Hypothalamus (tissue), 51 donors: ENCODE results near the gene ZSCAN23.
"Not testable (repeated sequence)": the region's sequence is repeated elsewhere in the genome, so short reads cannot be mapped to it uniquely, and the experiment has no call there.

ENCODE experiments used
- DNase-seq, 51 donors: peaks; one replicate each; lab custom pipeline; 2025; lab: John Stamatoyannopoulos, UW

ZSCAN23 gene

DNA sequence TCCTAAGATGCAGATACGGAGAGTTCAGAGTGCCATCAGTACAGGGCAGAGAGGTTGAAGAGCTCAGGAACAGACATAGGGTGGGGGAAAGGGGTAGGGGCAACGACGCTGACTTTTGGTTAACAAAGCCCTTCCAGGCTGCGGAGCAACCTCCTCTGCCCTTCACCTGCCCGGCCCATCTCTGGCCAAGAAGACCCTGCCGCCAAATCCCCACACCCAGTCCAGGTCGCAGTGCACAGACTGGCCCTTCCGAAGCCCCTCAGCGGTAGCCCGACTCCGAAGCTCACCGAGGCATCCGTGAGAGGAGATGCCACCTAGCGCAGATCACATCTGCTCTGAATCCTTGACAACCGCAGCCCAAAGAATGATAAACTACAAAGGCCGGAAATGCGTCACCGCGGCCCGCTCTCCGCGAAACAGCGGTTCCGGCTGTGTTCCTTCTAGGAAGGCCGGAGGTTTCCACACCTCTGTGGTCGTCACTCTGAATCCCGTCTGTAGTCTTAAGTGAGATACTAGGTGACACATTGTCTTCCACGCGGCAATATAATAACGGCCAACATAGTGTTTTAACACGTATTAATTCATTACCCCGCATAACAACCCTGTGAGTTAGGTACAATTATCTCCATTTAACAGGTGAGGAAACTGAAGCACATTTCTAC lies at the start of gene ZSCAN23:
TSS of gene ZSCAN23 (minus strand) at position 380 of the 662 bp plus-strand sequence. CDS start 7,225 bp downstream, outside the sequence.
- DNase-seq = peak in 46 of 51 donors; percentile 3 to 84 (median 43)

DNA sequence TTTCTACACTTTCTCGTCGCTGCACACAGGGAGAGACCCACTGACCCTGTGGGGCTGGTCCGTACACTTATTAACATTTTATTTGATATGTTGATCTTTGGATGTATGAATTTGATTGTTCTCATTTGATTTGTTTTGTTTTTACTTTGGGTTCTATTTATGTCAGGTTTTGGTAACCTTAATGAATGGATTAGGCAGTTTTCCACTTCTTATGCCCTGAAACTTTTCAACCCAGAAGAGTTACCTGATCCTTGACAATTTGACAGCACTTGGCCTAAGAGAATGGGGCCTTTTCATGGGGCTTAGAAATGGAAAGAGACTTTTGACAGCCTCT lies 48.7 kb upstream of the ZSCAN23 start:
- DNase-seq = no peak

DNA sequence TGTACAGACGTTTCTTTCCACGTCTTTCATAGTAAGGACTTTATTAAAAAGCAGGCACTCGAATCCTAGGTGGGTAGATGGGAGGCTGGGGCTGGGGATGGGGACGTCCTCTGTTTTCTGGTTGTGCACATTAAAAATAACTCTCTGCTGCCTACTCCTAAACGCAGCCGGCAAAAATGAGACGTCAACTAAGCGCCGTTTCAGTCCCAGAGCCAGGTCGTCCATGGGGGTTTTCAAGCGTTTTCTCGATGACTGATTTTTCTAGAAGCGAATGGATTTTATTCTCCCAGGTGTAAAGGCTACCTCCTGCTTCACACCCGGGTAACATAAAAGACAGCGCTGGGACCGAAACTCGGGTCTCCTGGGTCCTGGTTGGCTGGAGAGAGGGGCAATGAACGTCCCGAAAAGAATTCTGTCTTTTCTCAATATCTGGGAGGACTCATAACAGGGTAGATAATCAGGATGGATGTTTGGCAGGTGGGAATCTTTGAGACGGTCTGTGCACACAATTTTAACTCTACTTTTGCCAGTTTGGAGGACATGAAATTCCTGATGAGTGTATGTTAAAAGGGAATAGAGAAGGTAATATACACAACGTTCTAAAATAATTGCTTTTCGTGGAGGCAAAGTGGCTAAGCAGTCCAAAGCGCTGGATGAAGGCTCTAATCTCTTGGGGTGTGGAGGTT lies 47.1 kb upstream of the ZSCAN23 start:
- DNase-seq = no peak

DNA sequence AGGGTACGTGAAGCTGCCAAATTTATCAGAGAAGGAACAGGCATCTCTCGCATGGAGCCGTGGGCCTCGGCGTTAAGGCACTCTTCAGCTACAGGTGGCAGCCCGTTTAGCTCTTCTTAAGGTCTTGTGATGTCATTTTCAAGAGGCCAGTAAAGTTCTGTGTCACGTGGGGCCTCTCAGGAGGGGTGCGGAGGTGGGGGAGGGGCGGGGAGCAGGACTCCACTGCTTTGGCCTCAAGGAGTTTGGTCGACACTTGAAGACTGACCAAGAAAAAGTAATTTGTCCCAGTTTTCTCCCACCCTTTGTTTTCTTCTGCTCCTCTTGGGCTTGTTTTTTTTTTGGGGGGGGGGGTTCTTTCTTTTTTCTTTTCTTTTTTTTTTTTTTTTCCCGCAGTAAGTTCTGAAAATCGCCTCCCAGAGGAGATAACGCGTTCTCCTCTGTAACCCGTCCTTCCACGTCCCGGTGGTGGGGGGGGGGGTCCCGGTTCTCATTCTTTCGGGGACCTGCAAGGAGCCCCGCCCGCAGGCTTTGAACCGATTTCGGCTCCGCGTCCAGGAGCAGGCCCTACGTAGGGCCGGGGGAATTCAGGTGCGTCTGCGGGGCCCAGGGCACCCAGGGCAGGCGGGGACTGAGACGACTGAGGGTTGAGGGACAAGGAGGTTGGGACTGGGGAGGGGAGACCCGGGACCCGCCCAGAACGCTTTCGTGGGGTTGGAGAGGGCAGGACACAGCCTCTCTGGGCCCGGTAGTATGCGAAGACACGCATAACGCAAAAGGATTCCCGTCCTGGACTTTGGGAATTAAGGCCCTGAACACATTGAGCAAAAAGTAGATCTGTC lies 46.3 kb upstream of the ZSCAN23 start:
- DNase-seq = peak in 23 of 51 donors; percentile 1 to 30 (median 9)

DNA sequence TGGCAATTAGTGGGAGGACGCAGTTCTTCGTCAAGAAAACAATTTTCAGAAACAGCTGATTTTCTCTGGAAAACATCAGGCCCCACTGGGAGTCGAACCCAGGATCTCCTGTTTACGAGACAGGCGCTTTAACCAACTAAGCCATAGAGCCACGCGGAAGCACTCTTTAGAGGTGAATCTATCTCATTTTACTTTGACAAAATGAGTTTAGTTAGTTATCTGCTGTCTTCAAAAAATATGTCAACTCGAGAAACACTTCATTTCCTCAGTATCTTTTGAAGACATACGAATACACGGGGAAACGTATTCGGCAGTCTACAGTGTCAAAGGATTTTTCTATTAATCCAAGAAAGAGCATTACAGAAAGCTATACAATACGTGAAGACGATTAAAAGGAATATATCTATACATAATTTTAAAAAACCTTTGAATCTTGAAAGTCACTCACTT lies 45.6 kb upstream of the ZSCAN23 start:
- peak in 11 of 51 donors; percentile 0 to 26 (median 9) for DNase-seq

DNA sequence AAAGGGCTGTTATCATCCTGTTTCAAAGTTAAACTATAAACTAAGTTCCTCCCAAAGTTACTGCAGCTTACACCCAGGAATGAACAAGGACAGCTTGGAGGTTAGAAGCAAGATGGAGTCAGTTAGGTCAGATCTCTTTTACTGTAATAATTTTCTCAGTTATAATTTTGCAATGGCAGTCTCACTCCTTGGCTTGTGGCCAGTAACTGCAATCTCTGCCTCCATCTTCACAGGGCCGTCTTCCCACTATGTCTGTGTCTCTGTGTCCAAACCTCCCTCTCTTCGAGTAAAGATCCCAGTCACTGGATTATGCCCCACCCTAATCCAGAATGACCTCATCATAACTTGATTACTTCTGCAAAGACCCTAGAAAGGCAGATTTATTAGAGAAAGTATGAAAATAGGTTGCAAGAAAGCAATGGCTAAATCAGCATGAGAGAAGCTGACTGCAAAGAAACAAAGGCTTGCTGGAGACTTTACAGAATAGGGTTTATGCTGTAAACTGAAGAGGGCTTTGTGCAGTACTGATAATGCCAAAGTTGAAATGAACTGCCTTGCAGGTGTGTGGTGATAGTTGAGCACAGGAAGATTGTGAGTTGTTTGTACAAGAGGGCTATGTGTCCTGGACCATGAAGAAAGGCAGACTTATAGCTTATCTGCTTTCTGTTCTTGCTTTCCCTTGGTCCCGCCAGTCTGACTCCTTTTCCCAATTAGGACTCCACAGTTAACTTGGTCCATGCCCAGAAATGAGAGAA lies 43.9 kb upstream of the ZSCAN23 start:
- DNase-seq = no peak

DNA sequence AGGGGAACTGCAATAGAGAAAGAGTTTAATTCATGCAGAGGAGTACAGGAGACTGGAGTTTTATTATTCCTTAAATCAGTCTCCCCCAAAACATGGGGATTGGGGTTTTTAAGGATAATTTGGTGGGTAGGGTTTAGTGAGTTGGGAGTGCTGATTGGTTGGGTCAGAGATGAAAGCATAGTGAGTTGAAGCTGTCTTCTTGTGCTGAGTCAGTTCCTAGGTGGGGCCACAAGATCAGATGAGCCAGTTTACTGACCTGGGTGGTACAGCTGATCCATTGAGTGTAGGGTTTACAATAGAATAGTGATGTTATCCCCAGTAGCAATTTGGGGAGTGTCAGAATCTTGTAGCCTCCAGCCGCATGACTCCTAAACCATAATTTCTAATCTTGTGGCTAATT lies 43.2 kb upstream of the ZSCAN23 start:
- no peak for DNase-seq

DNA sequence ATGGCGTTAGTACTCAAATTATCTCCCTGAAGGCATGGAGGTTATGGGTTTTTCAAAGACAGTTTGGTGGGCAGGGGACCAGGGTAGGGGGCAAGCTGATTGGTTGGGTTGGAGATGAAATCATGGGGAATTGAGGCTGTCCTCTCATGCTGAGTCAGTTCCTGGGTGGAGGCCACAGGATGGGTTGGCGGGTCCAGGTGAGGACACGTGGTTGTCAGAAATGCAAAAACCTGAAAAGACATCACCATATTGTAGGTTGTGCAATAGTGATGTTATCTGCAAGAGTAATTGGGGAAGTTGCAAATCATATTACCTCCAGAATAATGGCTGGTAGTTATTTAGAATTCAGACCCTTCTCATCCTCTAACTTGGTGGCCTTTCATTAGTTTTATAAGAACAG lies 42.2 kb upstream of the ZSCAN23 start:
- no peak for DNase-seq

DNA sequence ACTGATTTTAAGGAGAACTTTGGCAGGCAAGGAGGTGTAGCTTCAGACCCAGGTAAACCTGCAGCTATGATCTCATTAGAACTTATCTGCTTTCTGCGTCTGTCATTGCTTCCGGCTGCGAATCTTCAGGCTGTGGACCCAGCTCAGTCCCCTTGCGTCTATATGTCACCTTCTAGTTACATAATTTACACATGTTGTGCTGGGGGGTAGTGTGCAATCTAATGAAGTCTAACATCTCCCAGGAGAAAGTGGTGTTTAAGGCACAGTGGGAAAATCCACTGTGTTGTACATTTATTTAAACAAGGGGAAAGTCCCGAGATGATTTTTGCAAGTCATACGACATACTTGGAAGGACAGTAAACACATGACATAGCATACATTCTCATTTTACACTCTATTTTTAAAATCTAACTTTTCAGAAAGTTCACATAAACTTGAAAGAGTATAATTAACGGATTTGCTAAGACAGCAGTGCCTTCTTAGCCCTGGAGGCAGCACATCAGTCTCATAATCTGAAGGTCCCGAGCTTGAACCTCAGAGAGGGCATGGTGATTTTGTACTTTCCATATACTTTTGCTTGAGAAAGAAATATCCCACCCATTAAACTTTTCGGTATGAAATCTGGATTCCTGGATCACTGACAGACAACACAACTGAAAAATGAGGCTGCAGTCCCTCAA lies 37.1 kb upstream of the ZSCAN23 start:
- DNase-seq = no peak

DNA sequence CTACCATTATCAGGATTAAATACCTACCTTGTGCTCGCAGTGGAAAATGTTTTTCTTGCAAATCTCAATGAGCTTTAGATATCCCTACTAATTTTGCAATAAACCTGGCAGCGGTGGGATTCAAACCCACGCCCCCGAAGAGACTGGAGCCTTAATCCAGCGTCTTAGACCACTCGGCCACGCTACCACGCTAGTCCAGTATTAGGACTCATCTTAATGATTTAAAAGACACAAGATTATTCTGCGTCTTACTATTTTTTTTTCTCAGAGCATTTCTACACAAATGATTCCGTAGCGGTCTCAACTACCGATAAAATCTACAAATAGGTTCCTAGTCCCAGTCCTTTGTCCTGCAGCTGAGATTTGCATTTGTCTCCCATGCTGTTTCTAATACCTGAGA lies 35.2 kb upstream of the ZSCAN23 start:
- no peak for DNase-seq

DNA sequence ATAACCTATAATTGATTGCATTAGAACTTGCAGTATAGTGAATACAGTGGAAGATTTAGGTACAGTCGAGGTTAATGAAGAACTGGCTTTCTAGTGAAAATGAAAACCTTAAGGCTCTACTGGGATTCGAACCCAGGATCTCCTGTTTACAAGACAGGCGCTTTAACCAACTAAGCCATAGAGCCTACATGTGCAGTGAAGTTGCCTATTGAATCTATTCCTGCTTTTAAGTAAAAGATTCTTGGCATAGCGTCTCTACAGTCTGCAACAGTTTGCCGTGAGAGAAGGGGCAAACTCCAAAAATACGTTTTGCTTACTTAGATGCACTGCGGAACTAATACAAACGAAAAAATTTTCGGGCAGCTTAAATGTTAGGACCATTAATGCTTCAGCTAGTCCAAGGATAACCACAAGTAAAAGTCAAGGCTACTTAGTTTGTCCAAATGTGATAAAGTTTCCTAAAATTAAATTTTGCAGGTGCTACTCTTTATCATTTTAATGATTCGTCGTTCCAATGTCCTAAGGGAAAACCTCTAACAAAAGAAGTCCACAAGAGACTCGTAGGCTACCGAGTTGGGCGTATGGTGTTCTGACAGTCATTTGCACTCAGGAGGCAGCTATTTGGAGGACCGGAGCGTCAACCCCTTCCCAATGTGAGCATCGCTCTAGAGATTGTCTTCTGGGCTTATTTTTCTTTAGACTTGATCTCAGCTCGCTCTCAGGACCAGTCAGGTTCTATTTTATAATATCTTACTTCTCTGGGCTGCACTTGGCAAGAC lies 31.3 kb upstream of the ZSCAN23 start:
- DNase-seq = peak in 5 of 51 donors; percentile 0 to 72 (median 3)

DNA sequence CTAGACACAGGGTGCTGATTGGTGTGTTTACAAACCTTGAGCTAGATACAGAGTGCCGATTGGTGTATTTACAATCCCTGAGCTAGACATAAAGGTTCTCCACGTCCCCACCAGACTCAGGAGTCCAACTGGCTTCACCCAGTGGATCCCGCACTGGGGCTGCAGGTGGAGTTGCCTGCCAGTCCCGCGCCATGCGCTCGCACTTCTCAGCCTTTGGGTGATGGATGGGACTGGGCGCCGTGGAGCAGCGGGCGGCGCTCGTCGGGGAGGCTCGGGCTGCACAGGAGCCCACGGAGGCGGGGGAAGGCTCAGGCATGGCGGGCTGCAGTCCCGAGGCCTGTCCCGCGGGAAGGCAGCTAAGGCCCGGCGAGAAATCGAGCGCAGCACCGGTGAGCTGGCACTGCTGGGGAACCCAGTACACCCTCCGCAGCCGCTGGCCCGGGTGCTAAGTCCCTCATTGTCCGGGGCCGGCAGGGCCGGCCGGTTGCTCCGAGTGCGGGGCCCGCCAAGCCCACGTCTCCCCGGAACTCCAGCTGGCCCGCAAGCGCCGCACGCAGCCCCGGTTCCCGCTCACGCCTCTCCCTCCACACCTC lies 26.0 kb upstream of the ZSCAN23 start:
- not testable (repeated sequence) for DNase-seq

DNA sequence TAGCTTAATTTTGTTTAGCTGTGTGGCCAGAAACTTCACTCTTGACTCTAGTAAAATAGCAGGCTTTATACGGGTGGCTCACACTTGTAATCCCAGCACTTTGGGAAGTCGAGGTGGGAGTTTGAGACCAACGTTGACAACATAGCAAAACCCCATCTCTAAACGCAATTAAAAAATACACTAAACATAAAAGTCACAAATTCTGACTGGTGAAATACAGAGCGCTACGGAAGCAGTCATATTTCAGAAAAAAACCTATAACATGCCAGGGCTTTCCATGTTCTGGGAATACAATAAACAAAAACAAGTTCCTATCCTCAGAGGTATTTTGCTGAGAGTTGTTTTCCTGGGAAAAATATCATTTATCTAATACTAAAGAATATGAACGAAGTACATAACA lies 24.8 kb upstream of the ZSCAN23 start:
- no peak for DNase-seq

DNA sequence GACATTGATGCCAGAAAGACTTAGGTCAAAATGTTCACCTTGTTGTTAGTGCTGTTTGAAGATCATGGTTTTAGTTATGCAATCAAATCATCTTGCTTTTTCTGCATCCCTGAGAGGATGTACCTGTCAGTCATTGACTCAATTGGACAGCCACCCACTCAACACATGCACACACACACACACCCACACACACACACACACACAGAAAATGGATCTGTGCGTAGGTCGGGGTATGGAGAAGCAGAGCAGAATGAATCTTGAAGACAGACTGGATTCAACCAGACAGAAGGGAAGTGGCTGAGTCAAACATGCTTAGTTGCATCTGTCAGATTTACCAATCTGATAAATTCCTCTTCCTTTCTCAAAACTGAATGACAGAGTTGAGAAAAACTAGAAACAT lies 19.1 kb upstream of the ZSCAN23 start:
- peak in 2 of 51 donors; percentile 6 to 8 for DNase-seq

DNA sequence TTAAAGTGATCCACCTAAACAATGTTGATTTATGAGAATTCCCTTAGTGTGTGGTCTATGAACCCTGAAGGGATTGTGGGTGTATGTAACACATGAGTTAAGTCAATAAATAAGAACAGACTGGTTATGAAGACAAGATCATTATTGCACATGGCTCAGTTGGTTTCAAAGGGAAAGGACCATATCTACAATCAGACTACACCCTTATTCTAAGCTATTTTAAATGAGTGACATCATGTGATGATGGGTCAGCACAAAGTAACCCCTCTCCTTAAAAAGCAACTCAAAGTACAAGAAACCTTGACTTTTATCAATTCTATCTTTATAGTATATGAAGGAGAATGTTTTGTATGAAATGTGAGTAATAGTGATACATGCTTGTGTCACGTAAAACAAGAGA lies 15.3 kb upstream of the ZSCAN23 start:
- DNase-seq = no peak

DNA sequence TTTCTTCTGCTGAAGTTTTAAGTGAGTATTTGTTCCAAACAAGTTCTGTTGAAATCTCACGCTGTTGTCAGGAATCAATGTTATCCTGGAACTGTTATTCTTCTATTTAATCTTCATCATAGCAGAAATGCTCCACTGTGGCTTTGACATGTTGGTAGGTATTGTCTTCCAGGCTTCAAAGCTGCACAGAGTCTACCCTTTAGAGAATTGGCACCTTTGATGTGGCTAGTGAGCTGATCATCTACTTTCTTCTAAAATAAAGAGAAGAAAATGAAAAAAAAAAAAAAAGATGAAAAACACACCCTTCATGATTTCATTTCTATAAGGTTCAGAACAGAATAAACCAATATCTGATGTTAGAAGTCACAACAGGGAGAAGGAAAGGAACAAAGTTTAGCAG lies 5.8 kb upstream of the ZSCAN23 start:
- DNase-seq = no peak

DNA sequence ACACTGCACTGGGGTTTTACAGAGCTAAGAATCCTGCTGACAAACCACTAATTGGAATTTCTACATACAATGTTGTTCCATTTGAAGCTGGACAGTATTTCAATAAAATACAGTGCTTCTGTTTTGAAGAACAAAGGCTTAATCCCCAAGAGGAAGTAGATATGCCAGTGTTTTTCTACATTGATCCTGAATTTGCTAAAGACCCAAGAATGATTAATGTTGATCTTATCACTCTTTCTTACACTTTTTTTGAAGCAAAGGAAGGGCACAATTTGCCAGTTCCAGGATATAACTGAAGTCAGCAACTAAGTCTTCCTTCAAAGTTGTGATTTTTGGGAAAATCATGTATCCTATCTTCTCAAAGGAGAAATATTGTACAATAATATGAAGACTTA lies 4.2 kb upstream of the ZSCAN23 start:
- not testable (repeated sequence) for DNase-seq

DNA sequence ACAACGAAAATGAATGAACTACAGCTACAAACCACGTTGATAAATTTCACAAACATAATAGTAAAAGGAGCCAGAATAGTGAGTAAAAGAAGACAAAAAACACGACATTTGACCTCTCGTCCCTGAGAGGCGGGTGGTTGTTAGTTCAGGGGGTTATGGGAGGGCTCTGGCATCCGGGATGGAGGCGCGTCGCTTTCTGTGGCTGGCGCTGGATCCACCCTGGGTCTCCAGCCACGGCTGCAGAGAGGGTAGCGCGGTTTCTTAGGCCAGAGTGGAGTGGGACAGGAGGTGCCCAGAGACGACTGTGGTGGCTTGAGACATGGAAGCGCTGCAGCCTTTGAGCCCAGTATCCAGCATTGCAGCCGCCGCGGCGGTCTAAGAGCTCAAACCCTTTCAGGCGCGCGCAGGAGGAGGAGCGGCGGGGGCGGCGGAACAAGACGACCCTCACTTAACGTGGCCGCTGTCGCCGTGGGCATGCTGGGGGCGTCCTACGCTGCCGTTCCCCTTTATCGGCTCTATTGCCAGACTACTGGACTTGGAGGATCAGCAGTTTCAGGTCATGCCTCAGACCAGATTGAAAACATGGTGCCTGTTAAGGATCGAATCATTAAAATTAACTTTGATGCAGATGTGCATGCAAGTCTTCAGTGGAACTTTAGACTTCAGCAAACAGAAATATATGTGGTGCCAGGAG lies 3.7 kb upstream of the ZSCAN23 start:
- peak in 8 of 51 donors; percentile 0 to 14 (median 6) for DNase-seq
